Keratinocyte (primary cell): ENCODE results near the gene RPL4.

Experiments used
- CTCF ChIP-seq, 3 experiments: IDR thresholded peaks in 1 of 3; conservative IDR thresholded peaks in 1 of 3; optimal IDR thresholded peaks in 1 of 3; 2 replicates in 2 of 3; 3 replicates in 1 of 3; pipeline versions ENCODE3 to v1.5.1; 2011; ENCODE audit warnings: low read length in 3 of 3, mild to moderate bottlenecking in 3 of 3, moderate library complexity in 2 of 3, control low read depth in 1 of 3, inconsistent platforms in 1 of 3; ENCODE audit not compliant: insufficient read depth in 2 of 3; ENCODE audit errors: extremely low read depth in 1 of 3
- EZH2 ChIP-seq: IDR thresholded peaks from one replicate; pipeline ENCODE4 v1.6.1; 2012; ENCODE audit warnings: inconsistent platforms, mild to moderate bottlenecking, low read length, moderate library complexity

GRCh38 chr15:66474135-66474534 lies 30.5 kb downstream of the RPL4 start:
- TF ChIP-seq CTCF (optimal IDR thresholded peaks at IDR 0.05 in 1 of 3, IDR thresholded peaks at IDR 0.05 in 1 of 3, conservative IDR thresholded peaks at IDR 0.05 in 1 of 3; ENCODE audit: extremely low read depth in 1 of 3, insufficient read depth in 2 of 3, low read length in 3 of 3): no peak
- no peak for TF ChIP-seq EZH2
